H1 (cell line): ENCODE results near the gene BCAS3. TPM values are rescaled to one million over a fixed set of nuclear protein-coding genes. Genes with fewer than 3 reads are reported as not detected.

Source experiments
- CTCF ChIA-PET: fragments of 300-600 bp; sonication (Branson Sonifier 250); formaldehyde crosslinking; loops from one replicate; lab custom pipeline; 2021; ENCODE audit not compliant: partially characterized antibody; lab: Charles Lee
- POLR2A ChIA-PET: fragments of 300-600 bp; sonication (Branson Sonifier 250); formaldehyde crosslinking; loops from one replicate; lab custom pipeline; 2021; ENCODE audit warnings: inconsistent platforms; ENCODE audit not compliant: partially characterized antibody; lab: Charles Lee
- DNase-seq, 2 experiments: peaks; one replicate each; pipeline versions ENCODE4 v3.0.0 to v3.0.0-alpha.2; 2010 to 2022; ENCODE audit warnings: low spot score in 2 of 2, low read depth in 1 of 2, mixed read lengths in 1 of 2
- FAIRE-seq: peaks from 2 replicates; lab custom pipeline; 2011; peaks lifted over from hg19 to GRCh38; lab: Jason Lieb, UNC
- H2AFZ ChIP-seq: 2 replicates; pipeline ENCODE4 v1.8.1; 2012; ENCODE audit warnings: low read length, inconsistent platforms
- H2AK5ac ChIP-seq: 2 replicates; pipeline ENCODE4 v1.6.1; 2013; ENCODE audit warnings: low read depth, low read length
- H2BK120ac ChIP-seq: replicated peaks from 2 replicates; pipeline ENCODE3; 2013; ENCODE audit warnings: low read depth, low read length, inconsistent platforms
- H2BK12ac ChIP-seq: 2 replicates; pipeline ENCODE4 v1.6.1; 2013; ENCODE audit warnings: low read depth, low read length
- H2BK15ac ChIP-seq: 2 replicates; pipeline ENCODE4 v1.6.1; 2013; ENCODE audit warnings: low read length
- H2BK20ac ChIP-seq: 2 replicates; pipeline ENCODE4 v1.6.1; 2013; ENCODE audit warnings: low read length
- H2BK5ac ChIP-seq: 2 replicates; pipeline ENCODE4 v1.6.1; 2013; ENCODE audit warnings: low read depth, low read length
- H3K14ac ChIP-seq: 2 replicates; pipeline ENCODE4 v1.6.1; 2013; ENCODE audit warnings: inconsistent platforms; ENCODE audit not compliant: insufficient read length
- H3K18ac ChIP-seq: 2 replicates; pipeline ENCODE4 v1.6.1; 2013; ENCODE audit warnings: low read length; ENCODE audit errors: extremely low read depth
- H3K23ac ChIP-seq: 2 replicates; pipeline ENCODE4 v1.6.1; 2013; ENCODE audit warnings: inconsistent platforms; ENCODE audit not compliant: insufficient read length
- H3K23me2 ChIP-seq: 2 replicates; pipeline ENCODE4 v1.6.1; 2013; ENCODE audit warnings: low read depth, low read length
- H3K27ac ChIP-seq: 2 replicates; pipeline ENCODE4 v1.6.1; 2011; ENCODE audit warnings: low read depth, low read length, inconsistent platforms
- H3K27me3 ChIP-seq, 4 experiments: replicated peaks in 1 of 4; 1 replicate in 1 of 4; 2 replicates in 3 of 4; pipeline versions ENCODE4 v1.6.1 to v1.8.1; 2011 to 2013; ENCODE audit warnings: low read length in 3 of 4, mild to moderate bottlenecking in 3 of 4, inconsistent platforms in 2 of 4, mixed read lengths in 2 of 4, moderate library complexity in 1 of 4; ENCODE audit not compliant: control insufficient read depth in 3 of 4, insufficient read depth in 3 of 4; ENCODE audit errors: extremely low read depth in 1 of 4
- H3K36me3 ChIP-seq, 4 experiments: 2 replicates each; pipeline versions ENCODE4 v1.6.1 to v1.8.1; 2011 to 2013; ENCODE audit warnings: mild to moderate bottlenecking in 4 of 4, low read length in 3 of 4, moderate library complexity in 2 of 4, control low read depth in 1 of 4, inconsistent platforms in 1 of 4; ENCODE audit not compliant: insufficient read depth in 4 of 4, control insufficient read depth in 2 of 4
- H3K4ac ChIP-seq: replicated peaks from 2 replicates; pipeline ENCODE3; 2013; ENCODE audit warnings: low read length, low read depth, mixed read lengths, inconsistent platforms; ENCODE audit not compliant: insufficient read length
- H3K4me1 ChIP-seq, 4 experiments: replicated peaks in 1 of 4; 1 replicate in 1 of 4; 2 replicates in 3 of 4; pipeline versions ENCODE4 v1.6.1 to v1.8.1; 2011 to 2013; ENCODE audit warnings: low read length in 3 of 4, inconsistent platforms in 2 of 4, mixed read lengths in 1 of 4; ENCODE audit not compliant: insufficient read depth in 4 of 4, control insufficient read depth in 3 of 4
- H3K4me2 ChIP-seq, 2 experiments: 2 replicates each; pipeline versions ENCODE4 v1.6.1 to v1.8.1; 2011 to 2013; ENCODE audit warnings: low read depth in 2 of 2, low read length in 2 of 2, control low read depth in 1 of 2, inconsistent platforms in 1 of 2, mild to moderate bottlenecking in 1 of 2; ENCODE audit not compliant: insufficient read depth in 1 of 2
- H3K4me3 ChIP-seq, 4 experiments: fragments of 200-600, 300-600 bp in 1 of 4; sonication (generic), shearing (Covaris generic), sonication (Bioruptor Twin) in 1 of 4; 2 replicates each; pipeline versions ENCODE4 v1.5.1 to v1.8.1; 2011 to 2016; ENCODE audit warnings: low read length in 4 of 4, low read depth in 3 of 4, control low read depth in 2 of 4, inconsistent platforms in 2 of 4, mild to moderate bottlenecking in 2 of 4, mixed read lengths in 1 of 4, moderate library complexity in 1 of 4; ENCODE audit not compliant: insufficient read depth in 2 of 4; ENCODE audit errors: extremely low read depth in 1 of 4
- H3K56ac ChIP-seq: replicated peaks from 2 replicates; pipeline ENCODE3; 2013; ENCODE audit warnings: low read depth, mild to moderate bottlenecking, mixed read lengths, low read length, inconsistent platforms; ENCODE audit not compliant: insufficient read length
- H3K79me1 ChIP-seq: 2 replicates; pipeline ENCODE4 v1.6.1; 2013; ENCODE audit warnings: low read depth, low read length, control low read depth
- H3K79me2 ChIP-seq, 2 experiments: 2 replicates each; pipeline versions ENCODE4 v1.6.1 to v1.8.1; 2012 to 2013; ENCODE audit warnings: low read length in 2 of 2, mild to moderate bottlenecking in 2 of 2, inconsistent platforms in 1 of 2; ENCODE audit not compliant: insufficient read depth in 2 of 2, control insufficient read depth in 1 of 2
- H3K9ac ChIP-seq, 4 experiments: replicated peaks in 1 of 4; 1 replicate in 1 of 4; 2 replicates in 3 of 4; pipeline versions ENCODE4 v1.6.1 to v1.8.1; 2011 to 2013; ENCODE audit warnings: low read depth in 3 of 4, low read length in 3 of 4, control low read depth in 2 of 4, mild to moderate bottlenecking in 2 of 4, moderate library complexity in 2 of 4, inconsistent platforms in 1 of 4; ENCODE audit errors: extremely low read depth in 1 of 4
- H3K9me3 ChIP-seq, 2 experiments: 2 replicates each; pipeline versions ENCODE4 v1.6.1 to v1.8.1; 2012 to 2013; ENCODE audit warnings: mild to moderate bottlenecking in 2 of 2, moderate library complexity in 2 of 2, control low read depth in 1 of 2, inconsistent platforms in 1 of 2, low read depth in 1 of 2, low read length in 1 of 2, mixed read lengths in 1 of 2; ENCODE audit not compliant: insufficient read depth in 2 of 2
- H4K20me1 ChIP-seq, 2 experiments: replicated peaks in 1 of 2; 2 replicates each; pipeline versions ENCODE3 to v1.8.1; 2011 to 2013; ENCODE audit warnings: inconsistent platforms in 2 of 2, low read length in 2 of 2, mild to moderate bottlenecking in 1 of 2; ENCODE audit not compliant: insufficient read depth in 2 of 2, control insufficient read depth in 1 of 2
- H4K5ac ChIP-seq: 2 replicates; pipeline ENCODE4 v1.6.1; 2013; ENCODE audit warnings: low read length, low read depth, mixed read lengths, inconsistent platforms; ENCODE audit not compliant: insufficient read length
- H4K8ac ChIP-seq: 2 replicates; pipeline ENCODE4 v1.8.0; 2013; ENCODE audit warnings: mild to moderate bottlenecking, moderate library complexity, low read length, inconsistent platforms; ENCODE audit not compliant: insufficient read depth; ENCODE audit errors: extremely low read depth
- H4K91ac ChIP-seq: replicated peaks from 2 replicates; pipeline ENCODE3; 2013; ENCODE audit warnings: low read length, mixed read lengths, inconsistent platforms; ENCODE audit not compliant: insufficient read length
- CBX5 ChIP-seq: fragments of 300-800, 300-1000 bp; sonication (generic); IDR thresholded peaks from 2 replicates; pipeline ENCODE4 v1.7.1; 2016; ENCODE audit warnings: antibody characterized with exemption, low read length, low read depth
- CHD2 ChIP-seq: IDR thresholded peaks from 2 replicates; pipeline ENCODE4 v1.6.1; 2012; ENCODE audit warnings: low read length, improper control_type of control experiment
- GTF2F1 ChIP-seq: IDR thresholded peaks from 2 replicates; pipeline ENCODE4 v1.6.1; 2012; ENCODE audit warnings: low read depth, low read length, improper control_type of control experiment, borderline replicate concordance
- JUN ChIP-seq: IDR thresholded peaks from 2 replicates; pipeline ENCODE4 v1.6.1; 2011; ENCODE audit warnings: low read depth, mild to moderate bottlenecking, improper control_type of control experiment, low read length
- NRF1 ChIP-seq: IDR thresholded peaks from 2 replicates; pipeline ENCODE4 v1.6.1; 2011; ENCODE audit warnings: mild to moderate bottlenecking, low read depth, low read length, improper control_type of control experiment
- POLR2A ChIP-seq, 2 experiments: IDR thresholded peaks; 1 replicate in 1 of 2; 2 replicates in 1 of 2; pipeline ENCODE4 v1.6.1; 2011; ENCODE audit warnings: low read depth in 2 of 2, low read length in 2 of 2, mild to moderate bottlenecking in 2 of 2; ENCODE audit errors: control extremely low read depth in 1 of 2
- POLR2AphosphoS5 ChIP-seq: IDR thresholded peaks from 2 replicates; pipeline ENCODE4 v1.6.1; 2011; ENCODE audit warnings: low read depth, low read length
- RAD21 ChIP-seq, 2 experiments: IDR thresholded peaks in 1 of 2; conservative IDR thresholded peaks in 1 of 2; 2 replicates each; pipeline ENCODE4 v1.6.1; 2011; ENCODE audit warnings: low read depth in 2 of 2, low read length in 2 of 2, improper control_type of control experiment in 1 of 2, inconsistent platforms in 1 of 2, mild to moderate bottlenecking in 1 of 2, moderate library complexity in 1 of 2
- RXRA ChIP-seq: IDR thresholded peaks from 2 replicates; pipeline ENCODE4 v1.6.1; 2011; ENCODE audit warnings: low read depth, mild to moderate bottlenecking, low read length, moderate library complexity; ENCODE audit not compliant: insufficient read depth
- SIX5 ChIP-seq: IDR thresholded peaks from 2 replicates; pipeline ENCODE4 v1.6.1; 2011; ENCODE audit warnings: mild to moderate bottlenecking, low read depth, low read length
- TAF1 ChIP-seq: IDR thresholded peaks from 2 replicates; pipeline ENCODE4 v1.6.1; 2011; ENCODE audit warnings: mild to moderate bottlenecking, low read depth, low read length
- TEAD4 ChIP-seq: IDR thresholded peaks from 2 replicates; pipeline ENCODE4 v1.6.1; 2012; ENCODE audit warnings: low read depth, low read length, inconsistent platforms, mixed read lengths
- ZNF274 ChIP-seq: IDR thresholded peaks from 2 replicates; pipeline ENCODE4 v1.7.0; 2012; ENCODE audit warnings: low read length, borderline replicate concordance; ENCODE audit errors: extremely low read depth
- WGBS, 2 experiments: shearing (Covaris generic) in 1 of 2; methylation state at CpG; one replicate each; pipeline versions ENCODE4 v1.1.6 to v1.1.7; 2013 to 2015; ENCODE audit warnings: low lambda C conversion rate in 2 of 2, mixed read lengths in 2 of 2, inconsistent platforms in 1 of 2, low coverage in 1 of 2, missing lambda C conversion rate in 1 of 2; ENCODE audit not compliant: insufficient replicate concordance in 2 of 2, insufficient coverage in 1 of 2, insufficient read length in 1 of 2; ENCODE audit errors: extremely low coverage in 1 of 2, missing lambda C conversion rate in 1 of 2; 5-methylcytosine and 5-hydroxymethylcytosine counted together
- polyA plus RNA-seq, 7 experiments: library from polyadenylated mRNA; depleted of rRNA in 3 of 7; stranded (reverse) in 5 of 7; unstranded in 2 of 7; fragments of >200 nt in 5 of 7; fragments of 200-250 nt in 2 of 7; gene quantifications; 1 replicate in 5 of 7; 2 replicates in 1 of 7; 4 replicates in 1 of 7; pipeline versions ENCODE4 v1.2.1 to v1.2.3, GENCODE V29; 2011 to 2013; ENCODE audit warnings: missing spikeins in 2 of 7, mixed read lengths in 2 of 7
- total RNA-seq: library from RNA; stranded (reverse); fragmentation: NEBNext Ultra II Directional; extraction: Animal tissue kit (Norgen Biotek cat#: 25700); gene quantifications from 2 replicates; pipeline ENCODE4 v1.2.1, GENCODE V29; 2021
- TF ChIP-seq, protein P1 (sequence below): IDR thresholded peaks from 2 replicates; pipeline ENCODE4 v1.6.1; 2011; ENCODE audit warnings: low read length, improper control_type of control experiment

The BCAS3 gene
- total and polyA plus RNA-seq, 2 of the 8 experiments (the other 6 are each of a cell fraction or from before 2014, with no cell fraction given), result 9.9 to 13.3 TPM

GRCh38 chr17:61345061-61345460 is 667.4 kb downstream of the BCAS3 start:
- TF ChIP-seq, protein P1, sequence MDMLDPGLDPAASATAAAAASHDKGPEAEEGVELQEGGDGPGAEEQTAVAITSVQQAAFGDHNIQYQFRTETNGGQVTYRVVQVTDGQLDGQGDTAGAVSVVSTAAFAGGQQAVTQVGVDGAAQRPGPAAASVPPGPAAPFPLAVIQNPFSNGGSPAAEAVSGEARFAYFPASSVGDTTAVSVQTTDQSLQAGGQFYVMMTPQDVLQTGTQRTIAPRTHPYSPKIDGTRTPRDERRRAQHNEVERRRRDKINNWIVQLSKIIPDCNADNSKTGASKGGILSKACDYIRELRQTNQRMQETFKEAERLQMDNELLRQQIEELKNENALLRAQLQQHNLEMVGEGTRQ, result no peak
- TF ChIP-seq SIX5 (no peak), ZNF274 (no peak), TAF1 (no peak), RXRA (no peak), RAD21 (IDR thresholded peaks at IDR 0.05 in 1 of 2, conservative IDR thresholded peaks at IDR 0.05 in 1 of 2; ENCODE audit: low read depth in 2 of 2, low read length in 2 of 2) (no peak), POLR2AphosphoS5 (no peak), POLR2A (IDR thresholded peaks at IDR 0.05; ENCODE audit: control extremely low read depth in 1 of 2, low read depth in 2 of 2, low read length in 2 of 2) (no peak), TEAD4 (no peak), JUN (no peak), CHD2 (no peak), GTF2F1 (no peak), NRF1 (no peak), CBX5 (no peak)
- Histone ChIP-seq H3K9ac (no peak overlapping the region), H2BK5ac (no peak overlapping the region; the same call in 1 of the 2 replicates), H3K79me2 (no peaks in the 10 kb centered on the region), H3K79me1 (no peaks in the 10 kb centered on the region), H4K8ac (no peak overlapping the region; the same call in 1 of the 2 replicates), H4K20me1 (no peaks in the 10 kb centered on the region), H3K27me3 (no peaks in the 10 kb centered on the region), H3K14ac (no peak overlapping the region), H3K4me2 (no peak overlapping the region), H3K23me2 (no peaks in the 10 kb centered on the region; the same call in 1 of the 2 replicates), H3K56ac (no peak overlapping the region), H4K91ac (no peak overlapping the region), H3K4me3 (no peak overlapping the region), H4K5ac (no peak overlapping the region), H3K9me3 (no peaks in the 10 kb centered on the region), H2BK120ac (no peak overlapping the region), H3K4me1 (0 out of 7 replicates have a peak, but pooled peaks cover 0 to 2% (median 0%) of the 10 kb centered on the region in 4 experiments), H2BK20ac (no peak overlapping the region), H2BK15ac (no peak overlapping the region), H3K27ac (no peak overlapping the region), H3K36me3 (no peaks in the 10 kb centered on the region), H3K4ac (no peak overlapping the region), H2BK12ac (no peak overlapping the region), H3K23ac (no peak overlapping the region), H2AFZ (no peak overlapping the region), H2AK5ac (no peak overlapping the region), H3K18ac (no peak overlapping the region)
- FAIRE-seq (no peak), DNase-seq (no peak)
- ChIA-PET POLR2A (interaction anchor here (0.9 to 1.0 kb wide), 2 partner anchors 8 to 14 kb away, joined by 3 to 4 read pairs; no protein-coding TSS in a partner anchor), CTCF (interaction anchor here (0.6 to 1.9 kb wide), 8 partner anchors 10 to 831 kb away, joined by 3 to 6 read pairs (median 3); no protein-coding TSS in a partner anchor)
- WGBS, 2 experiments, result 89% methylated on average over 6 of the region's 6 CpGs; no CpG with 5 or more reads in 1 of the 2 experiments
